DMS53 (cell line): ENCODE measurements around the gene TRAPPC5.
A peak's percentile ranks its signal among the peaks of the same experiment; 100 is the strongest.

Source experiments
- DNase-seq: peaks from one replicate; lab custom pipeline; 2025; lab: John Stamatoyannopoulos, UW

The TRAPPC5 gene

GRCh38 chr19:7701049-7701653 lies 20.5 kb downstream of the TRAPPC5 start:
- no peak for DNase-seq

- no peak for DNase-seq
These were observed 21.2 kb downstream of the TRAPPC5 start, which contains the start of gene FCER2 for GRCh38 chr19:7701654-7702457. TSS of gene FCER2 (minus strand) at chr19:7702131. CDS start at chr19:7699760, 2,371 bp downstream.

- no peak for DNase-seq
These were observed 22.7 kb downstream of the TRAPPC5 start for GRCh38 chr19:7703332-7703731.

GRCh38 chr19:7704280-7705060 lies 23.8 kb downstream of the TRAPPC5 start:
- no peak for DNase-seq

GRCh38 chr19:7705387-7706187 lies 25.0 kb downstream of the TRAPPC5 start:
- DNase-seq = no peak

- DNase-seq = no peak
These were observed 25.7 kb downstream of the TRAPPC5 start for GRCh38 chr19:7706188-7706954.

GRCh38 chr19:7706955-7707456 lies 26.4 kb downstream of the TRAPPC5 start:
- DNase-seq = no peak

GRCh38 chr19:7709932-7710460 lies 29.4 kb downstream of the TRAPPC5 start:
- DNase-seq = no peak

GRCh38 chr19:7710616-7711015 lies 30.0 kb downstream of the TRAPPC5 start:
- DNase-seq = no peak

GRCh38 chr19:7715671-7716070 lies 35.0 kb downstream of the TRAPPC5 start:
- DNase-seq = no peak

- DNase-seq = no peak
These were observed 36.1 kb downstream of the TRAPPC5 start for GRCh38 chr19:7716762-7717161.

- DNase-seq = no peak
These were observed 38.0 kb downstream of the TRAPPC5 start for GRCh38 chr19:7718668-7719067.

GRCh38 chr19:7720351-7720750 lies 39.7 kb downstream of the TRAPPC5 start:
- DNase-seq = no peak

- peak; percentile 69 for DNase-seq
These were observed 41.6 kb downstream of the TRAPPC5 start for GRCh38 chr19:7722231-7722651.

- DNase-seq = no peak
These were observed 45.2 kb downstream of the TRAPPC5 start for GRCh38 chr19:7725791-7726190.

- DNase-seq = no peak
These were observed 48.6 kb downstream of the TRAPPC5 start for GRCh38 chr19:7729211-7729610.

GRCh38 chr19:7729831-7730285 lies 49.2 kb downstream of the TRAPPC5 start:
- DNase-seq = no peak

GRCh38 chr19:7730286-7731217 lies 49.9 kb downstream of the TRAPPC5 start:
- DNase-seq = no peak

- no peak for DNase-seq
These were observed 50.6 kb downstream of the TRAPPC5 start for GRCh38 chr19:7731218-7731595.
